IPS-15b (cell line): ENCODE results near the gene WDR59.
"Not testable (repeated sequence)": the region's sequence is repeated elsewhere in the genome, so short reads cannot be mapped to it uniquely, and the experiment has no call there.

Experiments used
- H3K27me3 ChIP-seq: one replicate; pipeline ENCODE4 v1.6.1; 2013; ENCODE audit warnings: low read length; ENCODE audit not compliant: control insufficient read depth, insufficient read depth
- H3K36me3 ChIP-seq: one replicate; pipeline ENCODE4 v1.6.1; 2013; ENCODE audit warnings: low read length; ENCODE audit not compliant: control insufficient read depth, insufficient read depth
- H3K4me1 ChIP-seq: one replicate; pipeline ENCODE4 v1.6.1; 2013; ENCODE audit warnings: mild to moderate bottlenecking, low read length; ENCODE audit not compliant: control insufficient read depth, insufficient read depth
- H3K4me3 ChIP-seq: one replicate; pipeline ENCODE4 v1.5.1; 2013; ENCODE audit warnings: low read depth, low read length
- H3K9ac ChIP-seq: one replicate; pipeline ENCODE4 v1.6.1; 2013; ENCODE audit warnings: low read depth, mild to moderate bottlenecking, low read length
- H3K9me3 ChIP-seq: one replicate; pipeline ENCODE4 v1.6.1; 2013; ENCODE audit warnings: mild to moderate bottlenecking, low read length; ENCODE audit not compliant: control insufficient read depth, insufficient read depth

The WDR59 gene

DNA sequence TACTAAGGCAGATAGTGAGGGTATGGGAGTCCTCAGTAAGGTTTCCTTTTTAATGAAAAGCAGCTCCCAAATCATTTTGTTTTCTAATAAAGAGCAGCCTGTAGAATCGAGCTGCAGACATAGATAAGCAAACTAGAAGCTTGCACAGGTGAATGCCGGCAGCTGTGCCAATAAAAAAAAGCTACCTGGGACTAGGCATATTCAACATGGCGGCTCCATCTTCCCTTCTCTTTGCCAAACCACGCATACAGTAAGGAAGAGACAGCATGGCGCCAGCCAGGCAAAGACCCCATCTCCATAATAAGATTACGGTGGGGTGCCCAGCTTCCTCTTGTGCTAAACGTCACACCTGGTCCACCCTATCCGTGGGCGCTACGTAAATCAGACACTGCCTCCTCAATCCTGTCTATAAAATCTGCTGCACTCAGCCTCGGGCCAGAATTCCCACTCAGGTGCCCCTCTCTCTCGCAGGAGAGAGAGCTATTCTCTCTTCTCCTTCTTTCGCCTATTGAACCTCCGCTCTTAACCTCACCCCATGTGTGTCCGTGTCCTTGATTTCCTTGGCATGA lies 117.6 kb downstream of the WDR59 start:
- no peaks in the 10 kb centered on the region for H3K27me3 ChIP-seq
- H3K9ac ChIP-seq: no peak overlapping the region
- H3K4me3 ChIP-seq: no peak overlapping the region
- H3K36me3 ChIP-seq: no peaks in the 10 kb centered on the region
- H3K9me3 ChIP-seq: no peaks in the 10 kb centered on the region
- peaks cover 35% of the 10 kb centered on the region for H3K4me1 ChIP-seq

DNA sequence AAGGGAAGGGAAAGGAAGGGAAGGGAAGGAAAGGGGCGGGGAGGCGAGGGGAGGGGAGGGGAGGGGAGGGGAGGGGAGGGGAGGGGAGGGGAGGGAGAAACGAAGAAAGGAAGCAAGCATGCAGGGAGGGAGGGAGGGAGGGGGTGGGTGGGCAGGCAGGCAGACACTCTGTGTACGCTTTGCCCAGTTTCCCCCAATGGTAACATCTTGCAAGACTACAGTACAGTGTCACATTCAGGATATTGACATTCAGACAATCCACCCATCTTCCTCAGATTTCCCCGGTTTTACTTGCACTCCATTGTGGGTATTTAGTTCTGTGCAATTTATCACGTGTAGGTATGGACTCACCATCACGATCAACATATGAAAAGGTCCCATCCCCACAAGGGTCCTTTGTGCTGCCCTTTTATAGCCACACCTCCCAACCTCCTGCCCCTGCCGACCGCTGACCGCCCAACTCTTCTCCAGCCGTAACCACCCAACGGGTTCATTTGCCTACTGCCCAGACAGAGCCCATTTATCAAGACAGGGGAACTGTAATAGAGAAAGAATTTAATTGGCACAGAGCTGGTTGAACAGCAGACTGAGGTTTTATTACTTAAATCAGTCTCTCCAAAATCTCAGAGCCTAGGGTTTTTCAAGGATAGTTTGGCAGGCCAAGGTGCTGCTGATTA lies 118.9 kb downstream of the WDR59 start:
- Histone ChIP-seq H3K4me3 (peak overlapping the region; percentile 43), H3K9me3 (no peaks in the 10 kb centered on the region), H3K27me3 (no peaks in the 10 kb centered on the region), H3K9ac (peak overlapping the region; percentile 60), H3K4me1 (peaks cover 29% of the 10 kb centered on the region), H3K36me3 (no peaks in the 10 kb centered on the region)

DNA sequence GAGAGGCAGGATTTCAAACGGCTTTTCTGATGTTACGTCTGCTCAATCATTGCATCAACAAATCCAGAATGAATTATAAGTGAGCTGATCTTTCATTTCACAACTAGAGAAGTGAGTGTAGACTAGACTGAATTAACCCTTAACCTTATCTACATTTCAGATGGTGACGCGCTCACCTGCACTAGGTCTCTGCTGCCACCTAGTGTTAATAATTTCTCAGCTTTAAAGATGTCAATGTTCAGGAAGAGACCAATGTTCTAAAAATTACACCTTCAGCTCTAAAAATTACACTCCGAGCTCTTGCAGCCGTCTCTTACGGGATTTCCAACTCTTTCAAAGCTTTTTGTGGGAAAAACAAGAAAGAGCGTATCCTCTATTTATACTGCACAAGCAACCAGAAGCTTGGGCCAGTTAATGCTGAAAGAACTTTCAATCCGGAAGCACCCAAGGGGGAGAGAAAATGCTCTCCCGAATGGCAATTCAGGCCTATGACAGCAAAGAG lies 122.1 kb downstream of the WDR59 start:
- Histone ChIP-seq H3K27me3 (no peaks in the 10 kb centered on the region), H3K9me3 (no peaks in the 10 kb centered on the region), H3K9ac (no peak overlapping the region), H3K4me3 (no peak overlapping the region), H3K4me1 (peaks cover 18% of the 10 kb centered on the region), H3K36me3 (no peaks in the 10 kb centered on the region)

DNA sequence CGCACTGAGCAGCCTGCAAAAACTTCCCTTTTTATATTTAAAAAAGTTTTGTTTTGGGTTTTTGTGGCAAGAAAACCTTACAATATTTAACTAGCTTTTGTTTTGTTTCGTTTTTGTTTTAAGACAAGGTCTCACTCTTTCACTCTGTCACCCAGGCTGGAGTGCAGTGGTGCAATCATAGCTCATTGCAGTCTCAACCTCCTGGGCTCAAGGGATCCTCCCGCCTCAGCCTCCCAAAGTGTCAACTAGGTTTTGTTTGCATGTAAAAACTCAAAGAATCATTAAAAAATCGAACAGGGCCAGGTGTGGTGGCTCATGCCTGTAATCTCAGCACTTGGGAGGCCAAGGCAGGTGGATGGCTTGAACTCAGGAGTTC lies 132.4 kb downstream of the WDR59 start:
- no peak overlapping the region for H3K9ac ChIP-seq
- no peaks in the 10 kb centered on the region for H3K27me3 ChIP-seq
- no peaks in the 10 kb centered on the region for H3K36me3 ChIP-seq
- H3K4me1 ChIP-seq: no peaks in the 10 kb centered on the region
- no peak overlapping the region for H3K4me3 ChIP-seq
- no peaks in the 10 kb centered on the region for H3K9me3 ChIP-seq

DNA sequence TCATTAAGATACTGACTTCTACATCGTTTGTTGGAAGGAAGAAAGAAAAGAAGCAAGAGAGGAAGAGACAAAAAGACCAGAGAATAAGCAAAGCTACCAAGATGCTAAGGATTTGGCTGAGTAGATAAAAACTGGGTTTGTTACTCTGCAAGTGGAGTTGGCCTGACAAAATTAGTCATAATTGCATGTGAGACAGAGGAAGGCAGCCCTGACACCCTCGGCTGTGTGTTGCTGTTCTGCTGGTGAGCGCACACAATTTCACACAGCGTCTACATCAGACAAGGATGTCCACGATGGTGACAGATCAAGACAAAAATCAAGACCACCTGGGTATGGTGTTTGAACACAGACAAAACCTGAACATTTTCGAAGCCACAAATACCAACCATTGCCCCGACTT lies 134.9 kb downstream of the WDR59 start:
- Histone ChIP-seq H3K36me3 (no peaks in the 10 kb centered on the region), H3K4me3 (no peak overlapping the region), H3K9me3 (no peaks in the 10 kb centered on the region), H3K27me3 (no peaks in the 10 kb centered on the region), H3K9ac (no peak overlapping the region), H3K4me1 (no peaks in the 10 kb centered on the region)

DNA sequence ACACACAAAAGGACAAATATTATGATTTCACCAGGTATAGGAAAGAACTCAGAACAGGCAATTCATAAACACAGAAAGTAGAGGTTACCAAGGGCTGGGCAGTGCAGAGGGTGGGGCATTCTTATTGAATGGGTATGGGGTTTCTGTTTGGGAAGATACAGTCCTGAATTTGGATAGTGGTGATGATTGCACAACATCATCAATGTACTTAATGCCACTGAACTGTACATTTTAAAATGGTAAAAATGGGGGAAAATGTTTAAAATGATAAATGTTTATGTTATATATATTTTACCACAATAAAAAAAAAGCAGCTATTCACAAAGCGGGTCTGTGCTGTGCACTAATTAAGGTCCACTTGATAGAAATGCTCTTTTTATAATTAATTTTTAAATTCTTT lies 137.7 kb downstream of the WDR59 start:
- H3K4me1 ChIP-seq: no peaks in the 10 kb centered on the region
- no peak overlapping the region for H3K4me3 ChIP-seq
- H3K9ac ChIP-seq: no peak overlapping the region
- H3K27me3 ChIP-seq: no peaks in the 10 kb centered on the region
- no peaks in the 10 kb centered on the region for H3K9me3 ChIP-seq
- H3K36me3 ChIP-seq: no peaks in the 10 kb centered on the region

DNA sequence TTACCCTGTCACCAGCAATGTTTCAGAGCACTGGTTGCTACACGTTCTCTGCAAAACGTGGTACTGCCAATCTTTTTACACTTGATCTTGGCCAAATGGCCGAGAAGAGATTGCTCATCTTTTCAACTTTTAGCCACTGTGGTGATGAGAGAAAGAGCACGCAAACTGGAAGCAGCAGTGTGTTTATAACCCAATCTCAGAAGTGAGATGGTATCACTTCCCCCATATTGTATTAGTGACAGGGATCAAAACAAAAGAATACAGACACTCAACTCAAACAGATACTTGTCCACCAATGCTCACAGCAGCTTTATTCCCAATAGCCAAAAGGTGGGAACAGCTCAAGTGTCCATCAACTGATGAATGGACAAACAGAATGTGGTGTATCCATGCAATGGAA lies 138.2 kb downstream of the WDR59 start:
- no peak overlapping the region for H3K9ac ChIP-seq
- H3K4me1 ChIP-seq: no peaks in the 10 kb centered on the region
- no peaks in the 10 kb centered on the region for H3K9me3 ChIP-seq
- H3K36me3 ChIP-seq: no peaks in the 10 kb centered on the region
- no peaks in the 10 kb centered on the region for H3K27me3 ChIP-seq
- no peak overlapping the region for H3K4me3 ChIP-seq

DNA sequence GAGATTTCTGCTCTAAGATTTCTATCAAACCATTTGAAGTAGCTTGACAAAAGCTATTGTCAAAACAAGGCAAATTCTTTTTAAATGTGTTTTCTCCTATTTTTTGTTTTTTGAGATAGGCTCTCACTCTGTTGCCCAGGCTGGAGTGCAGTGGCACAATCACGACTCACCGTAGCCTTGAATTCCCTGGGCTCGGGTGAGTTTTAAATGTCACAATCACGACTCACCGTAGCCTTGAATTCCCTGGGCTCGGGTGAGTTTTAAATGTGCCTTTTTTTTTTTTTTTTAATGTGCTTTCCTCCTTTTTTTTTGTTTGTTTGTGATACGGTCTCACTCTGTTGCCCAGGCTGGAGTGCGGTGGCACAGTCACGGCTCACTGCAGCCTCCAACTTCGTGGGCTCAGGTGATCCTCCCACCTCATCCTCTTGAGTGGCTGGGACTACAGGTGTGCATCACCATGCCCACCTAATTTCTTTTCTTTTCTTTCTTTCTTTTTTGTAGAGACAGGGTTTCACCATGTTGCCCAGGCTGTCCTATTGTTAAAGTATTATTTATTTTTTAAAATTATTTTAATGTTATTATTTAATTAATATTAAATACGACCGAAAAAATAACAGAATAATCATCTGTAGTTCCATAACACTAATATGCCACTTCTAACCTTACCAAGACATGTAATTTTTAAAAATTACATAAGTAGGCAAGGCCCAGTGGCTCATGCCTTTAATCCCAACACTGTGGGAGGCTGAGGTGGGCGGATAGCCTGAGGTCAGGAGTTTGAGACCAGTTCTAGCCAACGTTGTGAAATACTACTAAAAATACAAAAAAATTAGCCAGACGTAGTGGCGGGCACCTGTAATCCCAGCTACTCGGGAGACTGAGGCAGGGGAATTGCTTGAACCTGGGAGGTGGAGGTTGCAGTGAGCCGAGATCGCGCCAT lies 140.6 kb downstream of the WDR59 start:
- no peak overlapping the region for H3K4me3 ChIP-seq
- H3K9ac ChIP-seq: no peak overlapping the region
- H3K27me3 ChIP-seq: no peaks in the 10 kb centered on the region
- no peaks in the 10 kb centered on the region for H3K4me1 ChIP-seq
- H3K36me3 ChIP-seq: no peaks in the 10 kb centered on the region
- H3K9me3 ChIP-seq: no peaks in the 10 kb centered on the region

DNA sequence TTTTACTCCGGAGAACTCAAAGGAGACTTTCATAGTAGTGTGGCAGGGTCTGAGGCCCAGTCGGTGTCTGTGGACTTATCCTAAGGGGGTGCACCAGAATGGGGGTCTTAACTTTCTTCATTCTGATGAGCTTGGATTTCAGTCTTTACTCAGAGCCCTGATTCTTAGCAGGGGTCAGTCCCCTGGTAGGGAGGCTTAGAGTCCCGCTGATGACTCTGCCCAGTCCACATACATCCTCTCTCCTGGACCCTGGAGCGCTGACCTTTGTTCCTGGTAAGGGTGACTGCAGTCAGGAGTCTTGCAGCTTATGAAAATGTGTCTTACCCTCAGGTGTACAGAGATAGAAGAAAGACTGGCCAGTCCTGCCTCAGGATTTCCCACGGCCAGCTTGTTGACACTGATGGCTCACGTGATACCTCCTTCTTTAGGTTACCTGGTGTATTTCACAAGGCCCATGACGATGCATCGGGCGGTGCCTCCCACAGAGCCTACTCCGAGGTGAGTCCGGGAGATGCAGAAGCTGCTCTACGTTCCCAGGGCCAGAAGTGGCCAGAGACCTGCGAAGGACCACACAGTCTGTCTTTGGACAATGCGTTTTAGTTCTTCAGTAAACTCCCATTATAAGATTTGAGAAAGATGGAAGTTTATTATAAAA lies 141.4 kb downstream of the WDR59 start:
- not testable (repeated sequence) for H3K27me3 ChIP-seq, H3K36me3 ChIP-seq, H3K9me3 ChIP-seq, H3K4me3 ChIP-seq, H3K4me1 ChIP-seq, H3K9ac ChIP-seq

DNA sequence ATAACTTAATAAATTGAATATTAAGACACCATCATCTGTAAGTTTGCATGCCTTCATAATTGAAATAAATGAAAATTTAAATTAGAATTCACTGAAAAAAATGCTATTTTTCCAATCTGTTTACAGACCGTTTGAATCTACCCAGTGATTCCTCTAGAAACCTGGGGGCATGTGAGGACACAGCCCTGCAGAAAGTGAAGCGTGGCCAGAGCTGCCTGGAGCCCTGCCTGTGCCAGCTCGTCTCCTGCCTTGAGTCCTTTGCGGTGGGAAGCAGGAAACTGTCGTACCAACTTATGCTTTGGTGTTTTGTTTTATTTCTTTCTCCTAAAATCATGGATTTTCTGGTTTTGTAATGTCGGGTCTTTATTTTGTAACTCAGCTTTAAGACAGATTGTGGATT lies 142.5 kb downstream of the WDR59 start:
- Histone ChIP-seq H3K27me3 (no peaks in the 10 kb centered on the region), H3K36me3 (no peaks in the 10 kb centered on the region), H3K9ac (no peak overlapping the region), H3K4me1 (no peaks in the 10 kb centered on the region), H3K9me3 (no peaks in the 10 kb centered on the region), H3K4me3 (no peak overlapping the region)

DNA sequence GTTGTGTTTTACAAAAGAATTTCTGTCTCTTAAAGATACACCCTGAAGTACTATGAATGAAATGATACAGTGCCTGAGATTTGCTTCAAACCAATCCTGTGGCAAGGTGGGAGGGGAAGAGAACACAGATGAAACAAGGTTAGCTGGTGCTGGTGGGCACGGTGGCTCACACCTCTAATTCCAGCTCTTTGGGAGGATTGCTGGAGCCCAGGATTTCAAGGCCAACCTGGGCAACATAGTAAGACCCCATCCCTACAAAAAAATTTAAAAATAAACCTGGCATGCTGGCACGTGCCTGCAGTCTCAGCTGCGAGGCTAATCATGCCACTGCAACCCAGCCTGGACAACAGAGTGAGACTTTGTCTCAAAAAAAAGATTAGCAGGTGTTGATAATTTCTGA lies 143.0 kb downstream of the WDR59 start:
- no peaks in the 10 kb centered on the region for H3K36me3 ChIP-seq
- peaks cover 2% of the 10 kb centered on the region for H3K4me1 ChIP-seq
- H3K4me3 ChIP-seq: no peak overlapping the region
- H3K9ac ChIP-seq: no peak overlapping the region
- no peaks in the 10 kb centered on the region for H3K27me3 ChIP-seq
- H3K9me3 ChIP-seq: no peaks in the 10 kb centered on the region
